ENCODE data around the gene AKAP13. TPM values are rescaled to one million over a fixed set of nuclear protein-coding genes. Genes with fewer than 3 reads are reported as not detected.
A peak's percentile ranks its signal among the peaks of the same experiment; 100 is the strongest.

The AKAP13 gene
- total RNA-seq, 1 experiment from 2014 or later, result 49.6 TPM

- no peaks in the 10 kb centered on the region for H3K9me3 ChIP-seq
- no peak for TF ChIP-seq CTCF (IDR thresholded peaks at IDR 0.05; ENCODE audit: insufficient read depth in 1 of 2, low read depth in 1 of 2, low read length in 1 of 2, severe bottlenecking in 1 of 2, unreplicated experiment in 1 of 2)
- Mint-ChIP-seq H3K4me1 (ENCODE audit: low read depth, unreplicated experiment) (peaks cover 21% of the 10 kb centered on the region), H3K9me3 (ENCODE audit: unreplicated experiment) (no peaks in the 10 kb centered on the region), H3K36me3 (ENCODE audit: insufficient read depth, unreplicated experiment) (peaks cover 19% of the 10 kb centered on the region), H3K27me3 (ENCODE audit: insufficient read depth, unreplicated experiment) (no peaks in the 10 kb centered on the region), H3K27ac (ENCODE audit: unreplicated experiment) (no peak overlapping the region), H3K4me3 (ENCODE audit: unreplicated experiment) (no peak overlapping the region)
- ChIA-PET CTCF (interaction anchor here (0.8 kb wide), 1 partner anchor 16 kb away, joined by 3 read pairs; no protein-coding TSS in a partner anchor), POLR2A (interaction anchor here (0.5 kb wide), 1 partner anchor 37 kb away, joined by 8 read pairs; no protein-coding TSS in a partner anchor)
- intact Hi-C loops (cut with micrococcal nuclease; ENCODE audit: unreplicated experiment), result no loop called here
- BruUV-seq (replicated peaks), result no TSS peak
- H3K4me1 ChIP-seq, result peaks cover 29% of the 10 kb centered on the region
- H3K4me3 ChIP-seq (ENCODE audit: low read depth, low read length), result no peak overlapping the region
- no peaks in the 10 kb centered on the region for H3K27me3 ChIP-seq (replicated peaks; ENCODE audit: control insufficient read depth, insufficient read depth, low read length)
- H3K36me3 ChIP-seq (ENCODE audit: control insufficient read depth, insufficient read depth, low read length), result no peaks in the 10 kb centered on the region
- no peak for DNase-seq
These were observed 227.4 kb downstream of the AKAP13 start for GRCh38 chr15:85607842-85608241.

- H3K27ac Mint-ChIP-seq (ENCODE audit: unreplicated experiment), result no peak overlapping the region
- BruUV-seq (replicated peaks), result no TSS peak
- Histone ChIP-seq H3K27me3 (replicated peaks; ENCODE audit: control insufficient read depth, insufficient read depth, low read length) (no peaks in the 10 kb centered on the region), H3K4me3 (ENCODE audit: low read depth, low read length) (no peak overlapping the region), H3K36me3 (ENCODE audit: control insufficient read depth, insufficient read depth, low read length) (no peaks in the 10 kb centered on the region), H3K9me3 (no peaks in the 10 kb centered on the region), H3K4me1 (peaks cover 29% of the 10 kb centered on the region)
- H3K27me3 Mint-ChIP-seq (ENCODE audit: insufficient read depth, unreplicated experiment), result no peaks in the 10 kb centered on the region
- peaks cover 17% of the 10 kb centered on the region for H3K36me3 Mint-ChIP-seq (ENCODE audit: insufficient read depth, unreplicated experiment)
- intact Hi-C loops (cut with micrococcal nuclease; ENCODE audit: unreplicated experiment), result no loop called here
- ChIA-PET POLR2A (no interaction called here), CTCF (interaction anchor here (0.6 kb wide), 1 partner anchor 98 kb away, joined by 3 read pairs; no protein-coding TSS in a partner anchor)
- H3K4me1 Mint-ChIP-seq (ENCODE audit: low read depth, unreplicated experiment), result peaks cover 21% of the 10 kb centered on the region
- no peaks in the 10 kb centered on the region for H3K9me3 Mint-ChIP-seq (ENCODE audit: unreplicated experiment)
- H3K4me3 Mint-ChIP-seq (ENCODE audit: unreplicated experiment), result no peak overlapping the region
- DNase-seq, result no peak
- no peak for TF ChIP-seq CTCF (IDR thresholded peaks at IDR 0.05; ENCODE audit: insufficient read depth in 1 of 2, low read depth in 1 of 2, low read length in 1 of 2, severe bottlenecking in 1 of 2, unreplicated experiment in 1 of 2)
These were observed 229.1 kb downstream of the AKAP13 start for GRCh38 chr15:85609492-85609891.

GRCh38 chr15:85611361-85611760 is 231.0 kb downstream of the AKAP13 start:
- Mint-ChIP-seq H3K27me3 (ENCODE audit: insufficient read depth, unreplicated experiment) (no peaks in the 10 kb centered on the region), H3K4me3 (ENCODE audit: unreplicated experiment) (no peak overlapping the region), H3K36me3 (ENCODE audit: insufficient read depth, unreplicated experiment) (peaks cover 10% of the 10 kb centered on the region), H3K27ac (ENCODE audit: unreplicated experiment) (peak overlapping the region; percentile 41), H3K9me3 (ENCODE audit: unreplicated experiment) (no peaks in the 10 kb centered on the region), H3K4me1 (ENCODE audit: low read depth, unreplicated experiment) (peaks cover 20% of the 10 kb centered on the region)
- ChIA-PET CTCF (no interaction called here), POLR2A (no interaction called here)
- TF ChIP-seq CTCF (IDR thresholded peaks at IDR 0.05; ENCODE audit: insufficient read depth in 1 of 2, low read depth in 1 of 2, low read length in 1 of 2, severe bottlenecking in 1 of 2, unreplicated experiment in 1 of 2), result no peak
- H3K4me1 ChIP-seq, result peaks cover 27% of the 10 kb centered on the region
- no peaks in the 10 kb centered on the region for H3K36me3 ChIP-seq (ENCODE audit: control insufficient read depth, insufficient read depth, low read length)
- no peaks in the 10 kb centered on the region for H3K27me3 ChIP-seq (replicated peaks; ENCODE audit: control insufficient read depth, insufficient read depth, low read length)
- BruUV-seq (replicated peaks), result no TSS peak
- DNase-seq, result no peak
- H3K4me3 ChIP-seq (ENCODE audit: low read depth, low read length), result no peak overlapping the region
- H3K9me3 ChIP-seq, result no peaks in the 10 kb centered on the region
- intact Hi-C loops (cut with micrococcal nuclease; ENCODE audit: unreplicated experiment), result no loop called here
